HG02840 (cell line): ENCODE data around the gene USP2.

Experiments used
- ATAC-seq: cut with Tn5 transposase; IDR thresholded peaks from one replicate; pipeline ENCODE4 v1.9.1; 2021; ENCODE audit warnings: mild to moderate bottlenecking, moderate library complexity, moderate number of reproducible peaks; ENCODE audit not compliant: unreplicated experiment, low FRiP score

The USP2 gene

GRCh38 chr11:119381181-119381988, at the start of gene USP2:
Gene USP2 (minus strand): TSS chr11:119381690. CDS start chr11:119373480, 8,210 bp downstream.
- ATAC-seq: peak; percentile 88

GRCh38 chr11:119427279-119427678, 45.8 kb upstream of the USP2 start:
- ATAC-seq: no peak

- ATAC-seq: no peak
These were observed 44.7 kb upstream of the USP2 start for GRCh38 chr11:119426142-119426541.

GRCh38 chr11:119424775-119425174, 43.3 kb upstream of the USP2 start:
- no peak for ATAC-seq

GRCh38 chr11:119424276-119424675, 42.8 kb upstream of the USP2 start:
- no peak for ATAC-seq

- no peak for ATAC-seq
These were observed 42.2 kb upstream of the USP2 start for GRCh38 chr11:119423509-119424254.

- no peak for ATAC-seq
These were observed 41.5 kb upstream of the USP2 start, which contains the start of gene THY1 for GRCh38 chr11:119422809-119423508. Gene THY1 (minus strand): TSS chr11:119423172. CDS start chr11:119420905, 2,267 bp downstream.

GRCh38 chr11:119421941-119422808, 40.7 kb upstream of the USP2 start:
- no peak for ATAC-seq

GRCh38 chr11:119421351-119421750, 39.9 kb upstream of the USP2 start:
- ATAC-seq: no peak

GRCh38 chr11:119420631-119421030, 39.1 kb upstream of the USP2 start:
- no peak for ATAC-seq

GRCh38 chr11:119419834-119420492, 38.5 kb upstream of the USP2 start:
- no peak for ATAC-seq

GRCh38 chr11:119419246-119419645, 37.8 kb upstream of the USP2 start:
- no peak for ATAC-seq

- ATAC-seq: no peak
These were observed 37.3 kb upstream of the USP2 start for GRCh38 chr11:119418759-119419158.

- no peak for ATAC-seq
These were observed 36.4 kb upstream of the USP2 start for GRCh38 chr11:119417726-119418540.

GRCh38 chr11:119416606-119417580, 35.4 kb upstream of the USP2 start:
- no peak for ATAC-seq

- no peak for ATAC-seq
These were observed 34.5 kb upstream of the USP2 start for GRCh38 chr11:119415966-119416365.

- no peak for ATAC-seq
These were observed 34.0 kb upstream of the USP2 start for GRCh38 chr11:119415517-119415916.

- ATAC-seq: no peak
These were observed 33.2 kb upstream of the USP2 start for GRCh38 chr11:119414734-119415133.
